ENCODE results near the gene DDX20.

DDX20 gene

GRCh38 chr1:111739194-111739924 lies 16.3 kb upstream of the DDX20 start, which contains the start of gene INKA2:
Gene INKA2 (minus strand): TSS chr1:111739395. CDS start chr1:111739242, 153 bp downstream.
- no peak for TF ChIP-seq FOXP2 (optimal IDR thresholded peaks at IDR 0.05; ENCODE audit: borderline replicate concordance, extremely low read depth, extremely low read length, insufficient read depth)
- no peak for TF ChIP-seq SIN3A (IDR thresholded peaks at IDR 0.05; ENCODE audit: borderline replicate concordance, insufficient read depth, low read length)
- no peak for TF ChIP-seq POLR2AphosphoS5 (IDR thresholded peaks at IDR 0.05; ENCODE audit: low read depth, low read length)
- TF ChIP-seq REST (IDR thresholded peaks at IDR 0.05; ENCODE audit: insufficient read depth in 1 of 2, low read depth in 2 of 2, low read length in 2 of 2) = no peak
- TF ChIP-seq TAF1 (IDR thresholded peaks at IDR 0.05; ENCODE audit: borderline replicate concordance, insufficient read depth, low read length) = no peak

- TF ChIP-seq SIN3A (IDR thresholded peaks at IDR 0.05; ENCODE audit: borderline replicate concordance, insufficient read depth, low read length) (no peak), REST (IDR thresholded peaks at IDR 0.05; ENCODE audit: insufficient read depth in 1 of 2, low read depth in 2 of 2, low read length in 2 of 2) (no peak), FOXP2 (optimal IDR thresholded peaks at IDR 0.05; ENCODE audit: borderline replicate concordance, extremely low read depth, extremely low read length, insufficient read depth) (no peak), TAF1 (IDR thresholded peaks at IDR 0.05; ENCODE audit: borderline replicate concordance, insufficient read depth, low read length) (no peak), POLR2AphosphoS5 (IDR thresholded peaks at IDR 0.05; ENCODE audit: low read depth, low read length) (no peak)
Observed at GRCh38 chr1:111739925-111740765, 15.6 kb upstream of the DDX20 start.

- TF ChIP-seq REST (IDR thresholded peaks at IDR 0.05; ENCODE audit: insufficient read depth in 1 of 2, low read depth in 2 of 2, low read length in 2 of 2) (no peak), SIN3A (IDR thresholded peaks at IDR 0.05; ENCODE audit: borderline replicate concordance, insufficient read depth, low read length) (no peak), FOXP2 (optimal IDR thresholded peaks at IDR 0.05; ENCODE audit: borderline replicate concordance, extremely low read depth, extremely low read length, insufficient read depth) (no peak), TAF1 (IDR thresholded peaks at IDR 0.05; ENCODE audit: borderline replicate concordance, insufficient read depth, low read length) (no peak), POLR2AphosphoS5 (IDR thresholded peaks at IDR 0.05; ENCODE audit: low read depth, low read length) (no peak)
Observed at GRCh38 chr1:111742938-111743549, 12.7 kb upstream of the DDX20 start.

- TF ChIP-seq TAF1 (IDR thresholded peaks at IDR 0.05; ENCODE audit: borderline replicate concordance, insufficient read depth, low read length) (no peak), REST (IDR thresholded peaks at IDR 0.05; ENCODE audit: insufficient read depth in 1 of 2, low read depth in 2 of 2, low read length in 2 of 2) (no peak), FOXP2 (optimal IDR thresholded peaks at IDR 0.05; ENCODE audit: borderline replicate concordance, extremely low read depth, extremely low read length, insufficient read depth) (no peak), POLR2AphosphoS5 (IDR thresholded peaks at IDR 0.05; ENCODE audit: low read depth, low read length) (no peak)
Observed at GRCh38 chr1:111743679-111744101, 12.0 kb upstream of the DDX20 start.
